H9 (cell line): Measurements from ENCODE around the gene UQCC2. TPM values are rescaled to one million over a fixed set of nuclear protein-coding genes. Genes with fewer than 3 reads are reported as not detected.

Experiments used
- DNase-seq: peaks from one replicate; pipeline ENCODE4 v3.0.0-alpha.2; 2017
- H2AFZ ChIP-seq: one replicate; pipeline ENCODE4 v1.6.1; 2013; ENCODE audit warnings: mild to moderate bottlenecking, low read length, control low read depth, moderate library complexity
- H2AK5ac ChIP-seq: 2 replicates; pipeline ENCODE4 v1.6.1; 2013; ENCODE audit warnings: low read length, control low read depth, mixed read lengths; ENCODE audit not compliant: insufficient read length
- H2BK120ac ChIP-seq: one replicate; pipeline ENCODE4 v1.6.1; 2013; ENCODE audit warnings: low read depth, mild to moderate bottlenecking, low read length, control low read depth, inconsistent platforms; ENCODE audit not compliant: poor library complexity, severe bottlenecking
- H2BK12ac ChIP-seq: 2 replicates; pipeline ENCODE4 v1.6.1; 2013; ENCODE audit warnings: low read length, control low read depth, mixed read lengths, low read depth; ENCODE audit not compliant: insufficient read length
- H2BK15ac ChIP-seq: 2 replicates; pipeline ENCODE4 v1.6.1; 2013; ENCODE audit warnings: low read depth, low read length, control low read depth
- H2BK20ac ChIP-seq: one replicate; pipeline ENCODE4 v1.6.1; 2013; ENCODE audit warnings: low read depth, mild to moderate bottlenecking, low read length, control low read depth, inconsistent platforms; ENCODE audit not compliant: poor library complexity, severe bottlenecking
- H2BK5ac ChIP-seq: 2 replicates; pipeline ENCODE4 v1.6.1; 2013; ENCODE audit warnings: low read length, control low read depth, mixed read lengths; ENCODE audit not compliant: insufficient read length
- H3K14ac ChIP-seq: 2 replicates; pipeline ENCODE4 v1.6.1; 2013; ENCODE audit warnings: low read length, control low read depth; ENCODE audit not compliant: insufficient read depth
- H3K18ac ChIP-seq: 2 replicates; pipeline ENCODE4 v1.6.1; 2013; ENCODE audit warnings: low read depth, mild to moderate bottlenecking, mixed read lengths, low read length, control low read depth; ENCODE audit not compliant: insufficient read length
- H3K23ac ChIP-seq: 2 replicates; pipeline ENCODE4 v1.6.1; 2013; ENCODE audit warnings: low read length, control low read depth, mixed read lengths, low read depth; ENCODE audit not compliant: insufficient read length
- H3K23me2 ChIP-seq: 2 replicates; pipeline ENCODE4 v1.6.1; 2013; ENCODE audit warnings: low read depth, mild to moderate bottlenecking, mixed read lengths, low read length, control low read depth; ENCODE audit not compliant: insufficient read length, poor library complexity, severe bottlenecking
- H3K27ac ChIP-seq: 2 replicates; pipeline ENCODE4 v1.5.1; 2013; ENCODE audit warnings: low read length, control low read depth, mixed read lengths, low read depth; ENCODE audit not compliant: insufficient read length
- H3K27me3 ChIP-seq: 2 replicates; pipeline ENCODE4 v1.6.1; 2013; ENCODE audit warnings: low read length, control low read depth, inconsistent platforms; ENCODE audit not compliant: insufficient read depth
- H3K4ac ChIP-seq: 2 replicates; pipeline ENCODE4 v1.6.1; 2013; ENCODE audit warnings: low read depth, mild to moderate bottlenecking, control low read depth, inconsistent platforms, low read length, moderate library complexity
- H3K4me1 ChIP-seq: 2 replicates; pipeline ENCODE4 v1.6.1; 2013; ENCODE audit warnings: low read length, control low read depth, inconsistent platforms; ENCODE audit not compliant: insufficient read depth
- H3K4me2 ChIP-seq: 2 replicates; pipeline ENCODE4 v1.6.1; 2013; ENCODE audit warnings: low read length, control low read depth, mixed read lengths; ENCODE audit not compliant: insufficient read length, insufficient read depth
- H3K56ac ChIP-seq: 2 replicates; pipeline ENCODE4 v1.6.1; 2013; ENCODE audit warnings: low read depth, mild to moderate bottlenecking, mixed read lengths, low read length, control low read depth; ENCODE audit not compliant: insufficient read length
- H3K79me1 ChIP-seq: 2 replicates; pipeline ENCODE4 v1.6.1; 2013; ENCODE audit warnings: low read depth, mild to moderate bottlenecking, moderate library complexity, low read length, control low read depth, inconsistent platforms; ENCODE audit not compliant: insufficient read depth, poor library complexity, severe bottlenecking
- H3K79me2 ChIP-seq: 2 replicates; pipeline ENCODE4 v1.6.1; 2013; ENCODE audit warnings: low read length, control low read depth, inconsistent platforms; ENCODE audit not compliant: insufficient read depth
- H3K9ac ChIP-seq: 2 replicates; pipeline ENCODE4 v1.6.1; 2013; ENCODE audit warnings: low read length, control low read depth, mixed read lengths; ENCODE audit not compliant: insufficient read length; ENCODE audit errors: extremely low read depth
- H3K9me3 ChIP-seq: one replicate; pipeline ENCODE4 v1.6.1; 2013; ENCODE audit warnings: low read depth, low read length, inconsistent platforms; ENCODE audit not compliant: control insufficient read depth
- H3T11ph ChIP-seq: one replicate; pipeline ENCODE4 v1.6.1; 2013; ENCODE audit warnings: mild to moderate bottlenecking, low read length, control low read depth, inconsistent platforms
- H4K20me1 ChIP-seq: one replicate; pipeline ENCODE4 v1.6.1; 2013; ENCODE audit not compliant: control insufficient read depth, insufficient read length, insufficient read depth
- H4K5ac ChIP-seq: 2 replicates; pipeline ENCODE4 v1.6.1; 2013; ENCODE audit warnings: low read depth, mild to moderate bottlenecking, mixed read lengths, low read length, control low read depth; ENCODE audit not compliant: insufficient read length
- H4K8ac ChIP-seq: replicated peaks from 2 replicates; pipeline ENCODE4 v1.6.1; 2013; ENCODE audit warnings: low read length, control low read depth, mixed read lengths, low read depth; ENCODE audit not compliant: insufficient read length
- H4K91ac ChIP-seq: 2 replicates; pipeline ENCODE4 v1.6.1; 2013; ENCODE audit warnings: low read depth, mild to moderate bottlenecking, moderate library complexity, mixed read lengths, low read length, control low read depth; ENCODE audit not compliant: insufficient read length
- H3K27ac Mint-ChIP-seq, 3 experiments: 2 replicates in 2 of 3; 3 replicates in 1 of 3; pipeline ENCODE4 v1.8.0; 2020 to 2021; ENCODE audit warnings: mixed read lengths in 3 of 3, mild to moderate bottlenecking in 1 of 3, moderate library complexity in 1 of 3
- H3K27me3 Mint-ChIP-seq: 2 replicates; pipeline ENCODE4 v1.8.0; 2021; ENCODE audit warnings: low read depth, mild to moderate bottlenecking, moderate library complexity, mixed read lengths
- H3K36me3 Mint-ChIP-seq, 3 experiments: 2 replicates in 2 of 3; 3 replicates in 1 of 3; pipeline ENCODE4 v1.8.0; 2020 to 2021; ENCODE audit warnings: low read depth in 3 of 3, mixed read lengths in 3 of 3; ENCODE audit not compliant: insufficient read depth in 1 of 3
- H3K4me1 Mint-ChIP-seq, 2 experiments: 2 replicates each; pipeline ENCODE4 v1.8.0; 2020; ENCODE audit warnings: mixed read lengths in 2 of 2
- H3K4me3 Mint-ChIP-seq, 2 experiments: 2 replicates in 1 of 2; 3 replicates in 1 of 2; pipeline ENCODE4 v1.8.0; 2020 to 2021; ENCODE audit warnings: mild to moderate bottlenecking in 2 of 2, mixed read lengths in 2 of 2, moderate library complexity in 1 of 2
- H3K9me3 Mint-ChIP-seq, 2 experiments: 2 replicates in 1 of 2; 3 replicates in 1 of 2; pipeline ENCODE4 v1.8.0; 2020; ENCODE audit warnings: mild to moderate bottlenecking in 2 of 2, mixed read lengths in 2 of 2, moderate library complexity in 1 of 2
- CTCF ChIP-seq: fragments of 200-600 bp; sonication (generic); conservative IDR thresholded peaks from 3 replicates; pipeline ENCODE4 v1.8.0; 2021; ENCODE audit warnings: antibody characterized with exemption, mild to moderate bottlenecking
- WGBS: extraction: QIAGEN DNeasy Blood & Tissue Kit; methylation state at CpG from one replicate; pipeline ENCODE4 v1.1.7; 2013; ENCODE audit warnings: missing lambda C conversion rate, low lambda C conversion rate, mixed read lengths; ENCODE audit not compliant: insufficient read length; ENCODE audit errors: extremely low coverage; 5-methylcytosine and 5-hydroxymethylcytosine counted together
- total RNA-seq: library from RNA; stranded (reverse); gene quantifications from 2 replicates; pipeline ENCODE4 v1.2.1, GENCODE V29; 2021

The UQCC2 gene
- total RNA-seq, 1 experiment from 2014 or later = 140 TPM

- H3K18ac ChIP-seq = no peak overlapping the region
- no peak overlapping the region for H2BK5ac ChIP-seq
- H3K9me3 ChIP-seq = no peaks in the 10 kb centered on the region
- H4K20me1 ChIP-seq = no peaks in the 10 kb centered on the region
- H3K79me1 ChIP-seq = no peaks in the 10 kb centered on the region
- H3K9me3 Mint-ChIP-seq = no peaks in the 10 kb centered on the region; a peak in 2 of 5 replicates
- H3K14ac ChIP-seq = no peak overlapping the region
- H3K27me3 Mint-ChIP-seq = no peaks in the 10 kb centered on the region; the same call in 1 of the 2 replicates
- no peak overlapping the region for H3K4me2 ChIP-seq
- no peak overlapping the region for H4K8ac ChIP-seq
- H2AK5ac ChIP-seq = no peak overlapping the region
- no peak overlapping the region for H3K9ac ChIP-seq
- no peak overlapping the region for H3T11ph ChIP-seq
- H2AFZ ChIP-seq = no peak overlapping the region
- no peak overlapping the region for H3K23ac ChIP-seq
- peaks cover 2% of the 10 kb centered on the region; the same call in 1 of the 2 replicates for H3K4me1 ChIP-seq
- 100% methylated on average over 1 of the region's 12 CpGs for WGBS
- no peaks in the 10 kb centered on the region for H3K23me2 ChIP-seq
- H3K4me3 Mint-ChIP-seq = no peak overlapping the region
- H4K5ac ChIP-seq = no peak overlapping the region
- H3K27ac Mint-ChIP-seq = no peak overlapping the region
- peaks cover 27 to 48% of the 10 kb centered on the region in 2 experiments for H3K4me1 Mint-ChIP-seq
- H2BK20ac ChIP-seq = no peak overlapping the region
- H3K4ac ChIP-seq = no peak overlapping the region
- no peak overlapping the region for H3K27ac ChIP-seq
- H2BK120ac ChIP-seq = no peak overlapping the region
- TF ChIP-seq CTCF = no peak
- H4K91ac ChIP-seq = no peak overlapping the region
- no peaks in the 10 kb centered on the region for H3K27me3 ChIP-seq
- no peak for DNase-seq
- H3K79me2 ChIP-seq = no peaks in the 10 kb centered on the region
- no peaks in the 10 kb centered on the region for H3K36me3 Mint-ChIP-seq
- H2BK12ac ChIP-seq = no peak overlapping the region
- H3K56ac ChIP-seq = no peak overlapping the region
- H2BK15ac ChIP-seq = no peak overlapping the region
Measured at GRCh38 chr6:33756211-33756954, 44.9 kb upstream of the UQCC2 start.
